ENCODE measurements around the gene POP5. TPM values are rescaled to one million over a fixed set of nuclear protein-coding genes. Genes with fewer than 3 reads are reported as not detected.

Gene POP5
- total RNA-seq, 1 donor from 2014 or later, result 29.2 TPM

DNA sequence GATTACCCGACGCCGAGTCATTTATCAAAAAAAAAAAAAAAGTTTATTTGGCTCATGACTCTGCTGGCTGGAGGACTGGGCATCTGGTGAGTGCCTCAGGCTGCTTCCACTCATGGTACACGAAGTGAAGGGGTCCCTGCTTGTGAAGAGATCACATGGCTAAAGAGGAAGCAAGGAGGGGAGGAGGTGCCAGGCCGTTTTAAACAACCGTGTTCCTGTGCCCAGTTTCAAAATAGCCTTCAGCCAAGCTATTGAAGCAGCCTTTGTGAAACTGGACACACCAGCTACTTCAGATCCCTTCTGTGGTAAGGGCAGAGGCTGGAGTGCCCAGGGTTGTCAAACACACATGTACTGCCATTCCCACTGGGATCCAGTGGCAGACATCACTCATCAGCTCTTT, 7.6 kb downstream of the POP5 start:
- peaks cover 69 to 90% (median 82%) of the 10 kb centered on the region in 3 donors for H3K36me3 ChIP-seq (ENCODE audit: control insufficient read depth in 3 of 3, insufficient read depth in 3 of 3, low read length in 3 of 3)
- H3K27me3 ChIP-seq (ENCODE audit: control insufficient read depth in 3 of 3, insufficient read depth in 3 of 3, low read length in 3 of 3), result no peaks in the 10 kb centered on the region
- H3K4me3 ChIP-seq (ENCODE audit: low read length in 3 of 3), result no peak overlapping the region
- H3K9me3 ChIP-seq (ENCODE audit: control insufficient read depth in 3 of 3, low read length in 3 of 3), result no peaks in the 10 kb centered on the region
- no peak overlapping the region for H3K27ac ChIP-seq (ENCODE audit: low read depth, low read length)
- H3K9ac ChIP-seq (ENCODE audit: low read depth in 1 of 3, low read length in 3 of 3), result peak overlapping the region in 1 of 3 donors; percentile 55
- peaks cover 0 to 4% (median 4%) of the 10 kb centered on the region in 3 donors for H3K4me1 ChIP-seq (ENCODE audit: control insufficient read depth in 3 of 3, insufficient read depth in 3 of 3, low read length in 3 of 3)

DNA sequence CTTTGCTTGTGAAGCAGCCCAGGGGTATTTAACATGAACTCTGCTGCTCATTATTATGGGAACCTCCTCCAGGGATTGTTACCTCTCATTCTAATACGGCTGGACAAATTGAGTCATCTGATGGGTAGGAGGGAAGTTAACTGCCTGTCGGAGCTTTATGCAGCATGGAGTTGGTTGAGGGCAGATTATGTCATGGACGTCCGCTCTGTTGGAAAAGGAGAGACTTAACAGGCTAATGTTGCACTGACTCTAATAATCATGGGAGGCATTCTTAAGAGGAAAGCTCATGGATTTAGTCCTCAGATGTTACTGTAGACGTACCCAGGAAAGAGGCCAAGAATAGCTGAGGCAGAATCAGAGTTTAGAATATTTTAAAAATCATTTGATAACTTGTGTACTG, 9.9 kb downstream of the POP5 start:
- Histone ChIP-seq H3K27ac (ENCODE audit: low read depth, low read length) (no peak overlapping the region), H3K9me3 (ENCODE audit: control insufficient read depth in 3 of 3, low read length in 3 of 3) (no peaks in the 10 kb centered on the region), H3K4me3 (ENCODE audit: low read length in 3 of 3) (no peak overlapping the region), H3K9ac (ENCODE audit: low read depth in 1 of 3, low read length in 3 of 3) (no peak overlapping the region), H3K4me1 (ENCODE audit: control insufficient read depth in 3 of 3, insufficient read depth in 3 of 3, low read length in 3 of 3) (peaks cover 0 to 4% (median 4%) of the 10 kb centered on the region in 3 donors), H3K27me3 (ENCODE audit: control insufficient read depth in 3 of 3, insufficient read depth in 3 of 3, low read length in 3 of 3) (no peaks in the 10 kb centered on the region), H3K36me3 (ENCODE audit: control insufficient read depth in 3 of 3, insufficient read depth in 3 of 3, low read length in 3 of 3) (peaks cover 57 to 87% (median 77%) of the 10 kb centered on the region in 3 donors)

DNA sequence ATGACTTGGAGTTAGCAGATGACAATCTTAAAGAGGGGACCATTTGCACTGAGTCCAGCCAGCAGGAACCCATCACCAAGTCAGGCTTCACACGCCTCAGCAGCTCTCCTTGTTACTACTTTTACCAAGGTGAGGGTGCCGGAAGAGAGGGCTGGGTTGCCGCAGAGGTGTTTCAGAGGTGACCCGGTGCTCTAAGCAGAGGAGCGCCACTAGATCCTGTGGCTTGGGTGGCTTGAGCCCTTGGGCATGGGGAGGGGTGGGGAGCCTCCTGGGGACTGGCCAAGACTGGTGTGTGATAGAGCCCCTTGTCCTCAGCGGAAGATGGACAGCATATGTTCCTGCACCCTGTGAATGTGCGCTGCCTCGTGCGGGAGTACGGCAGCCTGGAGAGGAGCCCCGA, 17.7 kb downstream of the POP5 start:
- Histone ChIP-seq H3K36me3 (ENCODE audit: control insufficient read depth in 3 of 3, insufficient read depth in 3 of 3, low read length in 3 of 3) (peaks cover 64 to 75% (median 73%) of the 10 kb centered on the region in 3 donors), H3K27ac (ENCODE audit: low read depth, low read length) (peak overlapping the region; percentile 48), H3K9ac (ENCODE audit: low read depth in 1 of 3, low read length in 3 of 3) (no peak overlapping the region), H3K9me3 (ENCODE audit: control insufficient read depth in 3 of 3, low read length in 3 of 3) (no peaks in the 10 kb centered on the region), H3K4me1 (ENCODE audit: control insufficient read depth in 3 of 3, insufficient read depth in 3 of 3, low read length in 3 of 3) (peaks cover 0 to 12% (median 9%) of the 10 kb centered on the region in 3 donors), H3K4me3 (ENCODE audit: low read length in 3 of 3) (no peak overlapping the region), H3K27me3 (ENCODE audit: control insufficient read depth in 3 of 3, insufficient read depth in 3 of 3, low read length in 3 of 3) (no peaks in the 10 kb centered on the region)

DNA sequence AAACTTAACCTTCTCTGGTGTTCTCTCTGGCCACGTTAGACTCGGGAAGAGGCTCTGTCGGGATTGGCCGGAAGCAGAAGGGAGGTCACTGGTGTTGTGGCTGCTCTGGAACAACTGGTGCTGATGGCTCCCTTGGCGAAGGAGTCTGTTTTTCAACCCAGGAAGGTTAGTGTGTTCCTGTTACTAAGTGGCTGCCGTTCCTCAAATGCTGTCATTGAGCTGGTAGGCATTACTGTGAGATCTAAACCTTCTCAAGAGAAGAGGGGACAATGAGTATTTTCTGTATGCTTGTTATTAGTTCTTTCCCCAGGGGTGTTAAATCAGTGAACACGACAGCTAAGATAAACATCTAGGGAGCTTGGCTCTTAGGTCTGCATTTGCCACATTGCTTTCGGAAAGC, 18.3 kb downstream of the POP5 start:
- Histone ChIP-seq H3K9ac (ENCODE audit: low read depth in 1 of 3, low read length in 3 of 3) (no peak overlapping the region), H3K36me3 (ENCODE audit: control insufficient read depth in 3 of 3, insufficient read depth in 3 of 3, low read length in 3 of 3) (peaks cover 64 to 73% (median 70%) of the 10 kb centered on the region in 3 donors), H3K27me3 (ENCODE audit: control insufficient read depth in 3 of 3, insufficient read depth in 3 of 3, low read length in 3 of 3) (no peaks in the 10 kb centered on the region), H3K27ac (ENCODE audit: low read depth, low read length) (peak overlapping the region; percentile 48), H3K4me3 (ENCODE audit: low read length in 3 of 3) (no peak overlapping the region), H3K4me1 (ENCODE audit: control insufficient read depth in 3 of 3, insufficient read depth in 3 of 3, low read length in 3 of 3) (peaks cover 0 to 12% (median 9%) of the 10 kb centered on the region in 3 donors), H3K9me3 (ENCODE audit: control insufficient read depth in 3 of 3, low read length in 3 of 3) (no peaks in the 10 kb centered on the region)

DNA sequence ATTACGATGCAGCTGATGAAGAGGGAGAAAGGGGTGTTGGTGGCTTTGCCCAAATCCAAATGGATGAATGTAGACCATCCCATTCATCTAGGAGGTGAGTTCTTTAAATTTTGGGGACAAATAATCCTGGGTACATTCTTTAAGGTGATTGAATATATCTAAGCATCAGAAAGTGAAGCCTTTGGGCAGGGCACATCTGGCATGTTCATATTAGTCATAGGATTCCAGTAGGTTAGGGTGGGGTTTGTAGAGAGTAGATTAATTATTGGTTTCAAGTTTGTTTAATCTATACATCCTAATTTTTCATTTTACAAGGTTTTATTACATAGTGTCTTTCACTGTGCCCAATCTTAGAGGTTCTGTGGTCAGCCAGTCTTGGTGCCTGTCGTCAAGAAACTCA, 23.6 kb downstream of the POP5 start:
- H3K9me3 ChIP-seq (ENCODE audit: control insufficient read depth in 3 of 3, low read length in 3 of 3), result no peaks in the 10 kb centered on the region
- H3K9ac ChIP-seq (ENCODE audit: low read depth in 1 of 3, low read length in 3 of 3), result no peak overlapping the region
- H3K4me1 ChIP-seq (ENCODE audit: control insufficient read depth in 3 of 3, insufficient read depth in 3 of 3, low read length in 3 of 3), result peaks cover 14% of the 10 kb centered on the region in 3 donors
- no peak overlapping the region for H3K27ac ChIP-seq (ENCODE audit: low read depth, low read length)
- H3K27me3 ChIP-seq (ENCODE audit: control insufficient read depth in 3 of 3, insufficient read depth in 3 of 3, low read length in 3 of 3), result no peaks in the 10 kb centered on the region
- peaks cover 38 to 55% (median 42%) of the 10 kb centered on the region in 3 donors for H3K36me3 ChIP-seq (ENCODE audit: control insufficient read depth in 3 of 3, insufficient read depth in 3 of 3, low read length in 3 of 3)
- no peak overlapping the region for H3K4me3 ChIP-seq (ENCODE audit: low read length in 3 of 3)

DNA sequence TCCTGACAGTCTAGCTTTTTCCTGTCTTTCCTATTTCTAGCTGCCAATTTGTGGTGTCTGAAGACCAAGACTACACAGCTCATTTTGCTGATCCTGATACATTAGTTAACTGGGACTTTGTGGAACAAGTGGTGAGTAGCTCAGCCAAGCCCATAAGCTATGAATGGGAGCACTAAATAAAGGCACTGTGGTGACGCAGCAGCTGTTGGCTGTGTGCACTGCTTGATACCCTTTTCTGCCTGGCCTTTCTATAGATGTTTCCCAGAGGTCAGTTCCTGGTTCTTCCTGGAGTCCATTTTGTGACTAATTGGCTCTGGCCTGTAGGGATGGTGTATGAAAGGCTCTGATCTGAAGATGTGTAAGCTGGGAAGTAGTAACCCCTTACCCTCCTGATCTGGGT, 26.5 kb downstream of the POP5 start:
- Histone ChIP-seq H3K4me3 (ENCODE audit: low read length in 3 of 3) (no peak overlapping the region), H3K36me3 (ENCODE audit: control insufficient read depth in 3 of 3, insufficient read depth in 3 of 3, low read length in 3 of 3) (peaks cover 21 to 41% (median 29%) of the 10 kb centered on the region in 3 donors), H3K27ac (ENCODE audit: low read depth, low read length) (peak overlapping the region; percentile 65), H3K9me3 (ENCODE audit: control insufficient read depth in 3 of 3, low read length in 3 of 3) (no peaks in the 10 kb centered on the region), H3K27me3 (ENCODE audit: control insufficient read depth in 3 of 3, insufficient read depth in 3 of 3, low read length in 3 of 3) (no peaks in the 10 kb centered on the region), H3K4me1 (ENCODE audit: control insufficient read depth in 3 of 3, insufficient read depth in 3 of 3, low read length in 3 of 3) (peaks cover 16 to 25% (median 24%) of the 10 kb centered on the region in 3 donors), H3K9ac (ENCODE audit: low read depth in 1 of 3, low read length in 3 of 3) (peak overlapping the region in 2 of 3 donors; percentile 2 to 40)

DNA sequence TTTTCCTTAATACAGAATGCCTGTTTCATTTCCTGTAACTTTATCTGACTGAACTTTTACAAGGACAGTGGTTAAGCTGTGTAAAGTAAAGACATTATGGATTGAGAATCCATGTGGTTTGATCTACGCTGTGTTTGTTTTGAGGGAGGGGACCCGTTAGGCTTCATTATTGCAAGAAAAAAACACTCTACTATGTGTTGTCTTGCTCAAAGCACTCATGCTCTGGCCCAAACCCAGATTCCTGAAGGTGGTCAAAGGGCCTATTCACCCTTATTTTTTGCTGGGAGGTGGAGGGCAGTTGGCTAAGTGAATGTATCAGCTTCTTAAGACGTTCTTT, 35.2 kb downstream of the POP5 start:
- Histone ChIP-seq H3K27me3 (ENCODE audit: control insufficient read depth in 3 of 3, insufficient read depth in 3 of 3, low read length in 3 of 3) (no peaks in the 10 kb centered on the region), H3K4me3 (ENCODE audit: low read length in 3 of 3) (no peak overlapping the region), H3K9me3 (ENCODE audit: control insufficient read depth in 3 of 3, low read length in 3 of 3) (no peaks in the 10 kb centered on the region), H3K36me3 (ENCODE audit: control insufficient read depth in 3 of 3, insufficient read depth in 3 of 3, low read length in 3 of 3) (peaks cover 23 to 34% (median 27%) of the 10 kb centered on the region in 3 donors), H3K27ac (ENCODE audit: low read depth, low read length) (no peak overlapping the region), H3K4me1 (ENCODE audit: control insufficient read depth in 3 of 3, insufficient read depth in 3 of 3, low read length in 3 of 3) (peaks cover 17 to 56% (median 33%) of the 10 kb centered on the region in 3 donors), H3K9ac (ENCODE audit: low read depth in 1 of 3, low read length in 3 of 3) (peak overlapping the region in 1 of 3 donors; percentile 25)

DNA sequence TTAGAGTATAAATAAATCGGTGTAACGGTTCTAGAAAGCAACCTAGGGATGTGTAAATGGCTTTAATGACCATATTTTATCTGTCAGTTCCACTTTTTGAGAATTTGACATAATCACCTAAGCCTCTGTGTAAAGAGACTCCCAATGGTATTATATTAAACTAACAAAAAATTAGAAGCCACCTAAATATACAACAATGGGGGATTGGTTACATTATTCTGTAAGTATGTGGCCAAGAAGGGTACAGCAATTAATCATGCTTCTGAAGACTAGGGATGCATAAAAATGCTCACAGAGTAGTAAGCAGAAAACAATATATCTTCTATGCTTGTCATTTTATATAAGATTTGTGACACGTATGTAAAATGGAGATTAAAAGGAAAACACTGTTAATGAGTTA, 36.5 kb downstream of the POP5 start:
- Histone ChIP-seq H3K36me3 (ENCODE audit: control insufficient read depth in 3 of 3, insufficient read depth in 3 of 3, low read length in 3 of 3) (peaks cover 23 to 32% (median 27%) of the 10 kb centered on the region in 3 donors), H3K9ac (ENCODE audit: low read depth in 1 of 3, low read length in 3 of 3) (no peak overlapping the region), H3K27ac (ENCODE audit: low read depth, low read length) (no peak overlapping the region), H3K27me3 (ENCODE audit: control insufficient read depth in 3 of 3, insufficient read depth in 3 of 3, low read length in 3 of 3) (no peaks in the 10 kb centered on the region), H3K4me3 (ENCODE audit: low read length in 3 of 3) (no peak overlapping the region), H3K9me3 (ENCODE audit: control insufficient read depth in 3 of 3, low read length in 3 of 3) (no peaks in the 10 kb centered on the region), H3K4me1 (ENCODE audit: control insufficient read depth in 3 of 3, insufficient read depth in 3 of 3, low read length in 3 of 3) (peaks cover 22 to 62% (median 43%) of the 10 kb centered on the region in 3 donors)

DNA sequence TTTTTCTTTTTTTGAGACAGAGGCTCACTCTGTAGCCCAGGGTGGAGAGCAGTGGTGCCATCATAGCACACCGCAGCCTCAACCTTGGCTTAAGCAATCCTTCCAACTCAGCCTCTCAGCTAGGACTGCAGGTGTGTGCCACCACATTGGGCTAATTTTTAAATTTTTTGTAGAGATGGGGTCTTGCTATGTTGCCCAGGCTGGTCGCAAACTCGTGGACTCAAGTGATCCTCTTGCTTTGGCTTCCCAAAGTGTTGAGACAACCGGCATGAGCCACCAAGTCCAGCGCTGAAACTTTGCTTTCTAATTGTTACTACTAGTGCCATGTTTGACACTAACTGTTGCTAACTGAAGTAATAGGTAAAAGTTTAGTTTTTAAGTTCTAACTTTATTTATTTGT, 39.0 kb downstream of the POP5 start:
- Histone ChIP-seq H3K36me3 (ENCODE audit: control insufficient read depth in 3 of 3, insufficient read depth in 3 of 3, low read length in 3 of 3) (peaks cover 9 to 15% (median 10%) of the 10 kb centered on the region in 3 donors), H3K27me3 (ENCODE audit: control insufficient read depth in 3 of 3, insufficient read depth in 3 of 3, low read length in 3 of 3) (no peaks in the 10 kb centered on the region), H3K9me3 (ENCODE audit: control insufficient read depth in 3 of 3, low read length in 3 of 3) (no peaks in the 10 kb centered on the region), H3K4me3 (ENCODE audit: low read length in 3 of 3) (no peak overlapping the region), H3K9ac (ENCODE audit: low read depth in 1 of 3, low read length in 3 of 3) (no peak overlapping the region), H3K4me1 (ENCODE audit: control insufficient read depth in 3 of 3, insufficient read depth in 3 of 3, low read length in 3 of 3) (peaks cover 46 to 62% (median 56%) of the 10 kb centered on the region in 3 donors), H3K27ac (ENCODE audit: low read depth, low read length) (peak overlapping the region; percentile 10)

DNA sequence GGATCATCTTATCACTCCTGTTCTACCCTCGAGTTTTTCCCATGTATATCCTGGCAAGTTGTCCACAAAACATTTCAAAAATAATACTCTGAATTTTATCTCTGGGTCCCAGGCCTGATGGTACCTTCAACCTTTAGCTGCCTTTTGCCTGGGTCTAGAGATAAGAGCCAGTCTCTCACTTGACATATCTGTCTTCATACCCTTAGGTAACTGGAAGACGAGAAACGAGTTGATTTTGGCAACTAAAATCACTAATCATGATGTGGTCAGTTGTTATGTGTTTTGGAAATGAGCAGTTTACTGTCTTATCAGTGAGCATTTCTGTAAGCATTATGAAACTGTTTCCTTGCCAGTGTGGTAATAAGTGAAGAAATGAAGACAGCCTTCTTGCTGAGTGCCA, 40.8 kb downstream of the POP5 start:
- H3K4me3 ChIP-seq (ENCODE audit: low read length in 3 of 3), result no peak overlapping the region
- peak overlapping the region in 1 of 3 donors; percentile 15 for H3K9ac ChIP-seq (ENCODE audit: low read depth in 1 of 3, low read length in 3 of 3)
- no peaks in the 10 kb centered on the region for H3K27me3 ChIP-seq (ENCODE audit: control insufficient read depth in 3 of 3, insufficient read depth in 3 of 3, low read length in 3 of 3)

More for the DNA sequence above, 40.8 kb downstream of the POP5 start:
- Histone ChIP-seq H3K36me3 (ENCODE audit: control insufficient read depth in 3 of 3, insufficient read depth in 3 of 3, low read length in 3 of 3) (peaks cover 2 to 12% (median 7%) of the 10 kb centered on the region in 3 donors), H3K9me3 (ENCODE audit: control insufficient read depth in 3 of 3, low read length in 3 of 3) (no peaks in the 10 kb centered on the region), H3K27ac (ENCODE audit: low read depth, low read length) (peak overlapping the region; percentile 98), H3K4me1 (ENCODE audit: control insufficient read depth in 3 of 3, insufficient read depth in 3 of 3, low read length in 3 of 3) (peaks cover 55 to 74% (median 62%) of the 10 kb centered on the region in 3 donors)

All from skeletal muscle tissue (tissue), 4 donors.